Measurements from ENCODE around the gene TTC39C. TPM values are rescaled to one million over a fixed set of nuclear protein-coding genes. Genes with fewer than 3 reads are reported as not detected.

TTC39C gene
- total and polyA plus RNA-seq, 9 donors, result 7.2 to 31.0 (median 14.0) TPM

DNA sequence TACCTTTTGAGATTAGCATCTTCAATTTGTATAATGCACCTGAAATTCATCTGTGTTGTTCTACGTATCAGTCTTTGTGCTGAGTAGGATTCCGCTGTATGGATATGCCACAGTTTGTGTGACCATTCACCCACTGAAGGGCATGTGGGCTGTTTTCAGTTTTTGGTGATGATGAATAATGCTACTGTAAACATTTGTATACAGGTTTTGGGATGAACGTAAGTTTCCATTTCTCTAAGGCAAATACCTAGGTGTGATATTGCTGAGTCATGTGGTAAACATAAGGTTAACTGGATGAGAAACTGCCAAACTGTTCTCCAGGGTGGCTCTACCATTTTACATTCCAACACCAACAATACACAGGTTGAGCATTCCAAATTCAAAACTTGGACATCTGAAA, 159.4 kb downstream of the TTC39C start:
- Histone ChIP-seq H3K9me3 (no peaks in the 10 kb centered on the region), H3K4me3 (no peak overlapping the region), H3K4me1 (ENCODE audit: insufficient read depth) (no peaks in the 10 kb centered on the region), H3K27ac (no peak overlapping the region), H3K36me3 (no peaks in the 10 kb centered on the region), H3K27me3 (no peaks in the 10 kb centered on the region)
- 81 to 94% (median 91%) methylated on average over 3 of the region's 3 CpGs for whole genome bisulfite sequencing, 3 donors
- TF ChIP-seq EP300 (IDR thresholded peaks at IDR 0.05) (no peak), POLR2A (IDR thresholded peaks at IDR 0.05) (no peak), CTCF (IDR thresholded peaks at IDR 0.05) (no peak)
- no peak for DNase-seq
- intact Hi-C loops (cut with DNase I), result no loop called here

- 72 to 81% (median 74%) methylated on average over 7 of the region's 7 CpGs for WGBS, 3 donors
- Histone ChIP-seq H3K4me3 (no peak overlapping the region), H3K36me3 (no peaks in the 10 kb centered on the region), H3K4me1 (ENCODE audit: insufficient read depth) (no peaks in the 10 kb centered on the region), H3K27me3 (no peaks in the 10 kb centered on the region), H3K27ac (no peak overlapping the region), H3K9me3 (no peaks in the 10 kb centered on the region)
- no peak for TF ChIP-seq EP300 (IDR thresholded peaks at IDR 0.05)
- no peak for TF ChIP-seq POLR2A (IDR thresholded peaks at IDR 0.05)
- peak in 2 of 3 donors; percentile 23 to 35 for TF ChIP-seq CTCF (IDR thresholded peaks at IDR 0.05)
- DNase-seq, result peak; percentile 19 to 65 (median 52)
- intact Hi-C loops (cut with DNase I), result no loop called here
Measured at GRCh38 chr18:24176727-24177416, 162.3 kb downstream of the TTC39C start.

DNA sequence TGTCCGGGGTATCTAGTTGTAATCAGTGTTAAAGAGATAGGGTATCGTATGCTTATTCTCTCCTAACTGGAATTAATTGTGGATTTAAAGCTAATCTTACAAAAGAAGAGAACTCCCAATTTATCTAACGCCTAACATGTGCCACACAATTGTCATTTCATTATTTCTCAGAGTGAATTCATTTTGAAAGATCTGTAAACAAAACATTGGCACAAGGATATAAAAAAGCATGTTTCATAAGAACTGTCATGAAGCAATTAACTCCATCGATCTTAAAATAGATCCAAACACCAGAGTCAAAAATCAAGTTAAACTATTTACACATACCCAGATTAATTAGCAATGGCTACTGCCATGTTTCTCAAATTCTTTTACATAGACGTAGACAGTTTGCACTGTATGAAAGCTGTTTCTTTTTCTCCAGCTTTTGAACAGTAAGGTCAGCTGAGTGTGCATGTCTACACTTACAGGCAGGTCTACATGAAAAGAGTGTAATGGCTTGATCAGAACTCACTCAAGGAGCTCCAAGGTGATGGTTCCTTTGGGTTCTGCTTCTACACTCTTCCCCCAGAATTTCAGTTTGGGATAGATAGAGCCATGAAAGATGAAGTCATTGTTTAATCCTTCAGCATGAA, 163.1 kb downstream of the TTC39C start:
- TF ChIP-seq CTCF (IDR thresholded peaks at IDR 0.05), result no peak
- TF ChIP-seq EP300 (IDR thresholded peaks at IDR 0.05), result no peak
- TF ChIP-seq POLR2A (IDR thresholded peaks at IDR 0.05), result no peak
- intact Hi-C loops (cut with DNase I), result no loop called here
- Histone ChIP-seq H3K27ac (no peak overlapping the region), H3K4me1 (ENCODE audit: insufficient read depth) (no peaks in the 10 kb centered on the region), H3K27me3 (no peaks in the 10 kb centered on the region), H3K36me3 (no peaks in the 10 kb centered on the region), H3K4me3 (no peak overlapping the region), H3K9me3 (no peaks in the 10 kb centered on the region)
- WGBS, 3 donors, result 86 to 88% (median 87%) methylated on average over 5 of the region's 5 CpGs
- no peak for DNase-seq

DNA sequence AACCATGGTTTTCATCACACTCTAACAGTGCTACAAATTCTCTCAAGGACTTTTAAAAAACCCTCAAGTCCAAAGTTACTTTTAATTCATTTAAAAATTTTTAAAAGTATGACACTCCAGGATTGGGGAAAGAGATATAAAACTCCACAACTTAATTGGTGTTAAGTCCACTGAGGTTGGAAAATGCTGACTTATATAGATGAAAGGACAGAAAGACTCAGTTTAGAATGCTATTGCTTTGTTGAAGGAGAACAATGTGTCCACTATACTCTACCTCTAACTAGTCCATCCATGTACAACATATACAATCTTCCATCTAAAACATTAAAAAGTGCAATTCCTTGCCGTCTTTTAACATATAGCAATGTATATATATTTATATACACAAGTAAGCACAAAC, 165.5 kb downstream of the TTC39C start:
- H3K4me3 ChIP-seq, result no peak overlapping the region
- H3K27ac ChIP-seq, result no peak overlapping the region
- WGBS, 3 donors, result 86 to 97% (median 96%) methylated on average over 1 of the region's 1 CpG
- H3K9me3 ChIP-seq, result no peaks in the 10 kb centered on the region
- DNase-seq, result no peak
- intact Hi-C loops (cut with DNase I), result no loop called here
- no peaks in the 10 kb centered on the region for H3K27me3 ChIP-seq
- H3K4me1 ChIP-seq (ENCODE audit: insufficient read depth), result no peaks in the 10 kb centered on the region
- H3K36me3 ChIP-seq, result no peaks in the 10 kb centered on the region
- TF ChIP-seq EP300 (IDR thresholded peaks at IDR 0.05) (no peak), POLR2A (IDR thresholded peaks at IDR 0.05) (no peak), CTCF (IDR thresholded peaks at IDR 0.05) (no peak)
